Measurements from ENCODE around the gene SMG1. TPM values are rescaled to one million over a fixed set of nuclear protein-coding genes. Genes with fewer than 3 reads are reported as not detected.
"Not testable (repeated sequence)": the region's sequence is repeated elsewhere in the genome, so short reads cannot be mapped to it uniquely, and the experiment has no call there.

The SMG1 gene
- total RNA-seq, 4 donors from 2014 or later = 88.5 to 183 (median 159) TPM

GRCh38 chr16:18783430-18784341 is 142.5 kb downstream of the SMG1 start:
- peak in 1 of 2 donors; percentile 30 for DNase-seq
- Histone ChIP-seq H3K9me3 (no peaks in the 10 kb centered on the region), H3K27me3 (no peaks in the 10 kb centered on the region), H3K4me1 (peaks cover 51 to 62% of the 10 kb centered on the region in 2 donors), H3K4me3 (no peak overlapping the region), H3K27ac (peak overlapping the region; percentile 87 to 96 (median 90)), H3K36me3 (peaks cover 0 to 61% of the 10 kb centered on the region in 2 donors)
- TF ChIP-seq, protein P1, sequence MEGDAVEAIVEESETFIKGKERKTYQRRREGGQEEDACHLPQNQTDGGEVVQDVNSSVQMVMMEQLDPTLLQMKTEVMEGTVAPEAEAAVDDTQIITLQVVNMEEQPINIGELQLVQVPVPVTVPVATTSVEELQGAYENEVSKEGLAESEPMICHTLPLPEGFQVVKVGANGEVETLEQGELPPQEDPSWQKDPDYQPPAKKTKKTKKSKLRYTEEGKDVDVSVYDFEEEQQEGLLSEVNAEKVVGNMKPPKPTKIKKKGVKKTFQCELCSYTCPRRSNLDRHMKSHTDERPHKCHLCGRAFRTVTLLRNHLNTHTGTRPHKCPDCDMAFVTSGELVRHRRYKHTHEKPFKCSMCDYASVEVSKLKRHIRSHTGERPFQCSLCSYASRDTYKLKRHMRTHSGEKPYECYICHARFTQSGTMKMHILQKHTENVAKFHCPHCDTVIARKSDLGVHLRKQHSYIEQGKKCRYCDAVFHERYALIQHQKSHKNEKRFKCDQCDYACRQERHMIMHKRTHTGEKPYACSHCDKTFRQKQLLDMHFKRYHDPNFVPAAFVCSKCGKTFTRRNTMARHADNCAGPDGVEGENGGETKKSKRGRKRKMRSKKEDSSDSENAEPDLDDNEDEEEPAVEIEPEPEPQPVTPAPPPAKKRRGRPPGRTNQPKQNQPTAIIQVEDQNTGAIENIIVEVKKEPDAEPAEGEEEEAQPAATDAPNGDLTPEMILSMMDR (IDR thresholded peaks at IDR 0.05 in 4 of 5, conservative IDR thresholded peaks at IDR 0.05 in 1 of 5) = no peak
- no peak for TF ChIP-seq POLR2A (IDR thresholded peaks at IDR 0.05)
- intact Hi-C loops (cut with DNase I; ENCODE audit: low total_unique reads) = no loop called here
- ATAC-seq = no peak
- in situ Hi-C loops (cut with MboI; ENCODE audit: low sequenced_read_pairs in 4 of 4) = loop anchor here in 2 of 4 donors (25.0 kb wide), 2 partner anchors 279 to 729 kb away; partner anchors contain the start of genes CCP110 (in 1 of the 2), COQ7 (in 1 of the 2) and GDE1 (in 1 of the 2)

DNA sequence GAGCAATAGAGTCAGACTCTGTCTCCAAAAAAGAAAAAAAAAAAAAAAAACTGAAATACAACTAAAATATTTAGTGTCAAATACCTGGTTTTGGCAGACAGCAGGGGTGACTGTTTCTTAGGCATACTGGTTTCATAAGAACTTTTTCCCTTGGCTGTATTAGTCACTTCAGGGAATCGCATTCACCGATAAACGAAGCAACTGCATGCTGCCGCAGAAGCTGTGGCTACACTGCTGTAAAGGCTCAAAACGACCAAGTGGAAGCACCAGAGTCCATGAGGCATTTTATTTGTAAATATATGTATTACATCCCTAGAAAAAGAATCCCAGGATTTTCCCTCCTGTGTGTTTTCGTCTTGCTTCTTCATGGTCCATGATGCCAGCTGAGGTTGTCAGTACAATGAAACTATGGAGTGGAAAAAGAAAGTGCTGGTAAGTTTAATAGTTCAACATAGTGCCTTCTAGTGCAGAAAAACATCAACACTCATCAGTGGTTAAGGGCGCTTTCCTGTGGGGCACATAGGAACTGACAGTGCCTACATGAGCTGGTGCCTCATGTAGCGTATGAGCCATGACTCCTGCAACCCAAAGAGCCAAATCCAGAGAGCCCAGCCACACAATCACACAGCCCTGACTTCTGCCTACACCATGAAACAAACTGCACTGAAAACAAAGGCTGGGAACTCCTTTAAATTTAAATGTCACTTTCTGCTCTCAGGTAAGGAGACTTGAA is 143.3 kb downstream of the SMG1 start:
- DNase-seq = no peak
- no peak for TF ChIP-seq POLR2A (IDR thresholded peaks at IDR 0.05)
- TF ChIP-seq, protein P1 (IDR thresholded peaks at IDR 0.05 in 4 of 5, conservative IDR thresholded peaks at IDR 0.05 in 1 of 5) = no peak

GRCh38 chr16:18781232-18781631 is 145.0 kb downstream of the SMG1 start:
- peak; percentile 57 to 79 for ATAC-seq
- H3K4me3 ChIP-seq; intact Hi-C loops (cut with DNase I; ENCODE audit: low total_unique reads); DNase-seq; H3K27me3 ChIP-seq; H3K9me3 ChIP-seq: not testable (repeated sequence)
- in situ Hi-C loops (cut with MboI; ENCODE audit: low sequenced_read_pairs in 4 of 4) = loop anchor here in 2 of 4 donors (25.0 kb wide), 2 partner anchors 281 to 731 kb away; partner anchors contain the start of genes CCP110 (in 1 of the 2), COQ7 (in 1 of the 2) and GDE1 (in 1 of the 2)
- peak overlapping the region; percentile 41 to 70 (median 62) for H3K27ac ChIP-seq
- H3K36me3 ChIP-seq = peaks cover 0 to 40% of the 10 kb centered on the region in 2 donors
- H3K4me1 ChIP-seq = peaks cover 28 to 37% of the 10 kb centered on the region in 2 donors

More for the DNA sequence above, 143.3 kb downstream of the SMG1 start:
- Histone ChIP-seq H3K36me3 (peaks cover 0 to 54% of the 10 kb centered on the region in 2 donors), H3K4me3 (no peak overlapping the region), H3K4me1 (peaks cover 43 to 53% of the 10 kb centered on the region in 2 donors), H3K27ac (peak overlapping the region; percentile 87 to 96 (median 90)), H3K9me3 (no peaks in the 10 kb centered on the region), H3K27me3 (no peaks in the 10 kb centered on the region)
- intact Hi-C loops (cut with DNase I; ENCODE audit: low total_unique reads) = no loop called here
- in situ Hi-C loops (cut with MboI; ENCODE audit: low sequenced_read_pairs in 4 of 4) = loop anchor here in 2 of 4 donors (25.0 kb wide), 2 partner anchors 279 to 729 kb away; partner anchors contain the start of genes CCP110 (in 1 of the 2), COQ7 (in 1 of the 2) and GDE1 (in 1 of the 2)
- ATAC-seq = no peak

GRCh38 chr16:18780460-18781026 is 145.7 kb downstream of the SMG1 start:
- peak in 1 of 2 donors; percentile 12 for ATAC-seq
- H3K27me3 ChIP-seq; H3K4me3 ChIP-seq; H3K9me3 ChIP-seq; DNase-seq; intact Hi-C loops (cut with DNase I; ENCODE audit: low total_unique reads): not testable (repeated sequence)
- peaks cover 0 to 33% of the 10 kb centered on the region in 2 donors for H3K36me3 ChIP-seq
- H3K4me1 ChIP-seq = peaks cover 21 to 30% of the 10 kb centered on the region in 2 donors
- H3K27ac ChIP-seq = peak overlapping the region; percentile 62 to 74 (median 68)
- in situ Hi-C loops (cut with MboI; ENCODE audit: low sequenced_read_pairs in 4 of 4) = loop anchor here in 2 of 4 donors (25.0 kb wide), 2 partner anchors 282 to 732 kb away; partner anchors contain the start of genes CCP110 (in 1 of the 2), COQ7 (in 1 of the 2) and GDE1 (in 1 of the 2)

GRCh38 chr16:18777664-18778063 is 148.5 kb downstream of the SMG1 start:
- H3K27ac ChIP-seq; H3K4me3 ChIP-seq; DNase-seq; H3K27me3 ChIP-seq; ATAC-seq; H3K9me3 ChIP-seq; H3K36me3 ChIP-seq; H3K4me1 ChIP-seq; intact Hi-C loops (cut with DNase I; ENCODE audit: low total_unique reads): not testable (repeated sequence)
- in situ Hi-C loops (cut with MboI; ENCODE audit: low sequenced_read_pairs in 4 of 4) = loop anchor here in 2 of 4 donors (25.0 kb wide), 2 partner anchors 285 to 735 kb away; partner anchors contain the start of genes CCP110 (in 1 of the 2), COQ7 (in 1 of the 2) and GDE1 (in 1 of the 2)

- H3K9me3 ChIP-seq; H3K4me1 ChIP-seq; ATAC-seq; DNase-seq; H3K36me3 ChIP-seq; intact Hi-C loops (cut with DNase I; ENCODE audit: low total_unique reads); H3K4me3 ChIP-seq; H3K27me3 ChIP-seq; H3K27ac ChIP-seq: not testable (repeated sequence)
- in situ Hi-C loops (cut with MboI; ENCODE audit: low sequenced_read_pairs in 4 of 4) = loop anchor here in 2 of 4 donors (25.0 kb wide), 2 partner anchors 286 to 736 kb away; partner anchors contain the start of genes CCP110 (in 1 of the 2), COQ7 (in 1 of the 2) and GDE1 (in 1 of the 2)
Observed at GRCh38 chr16:18776334-18776733, 149.9 kb downstream of the SMG1 start.

DNA sequence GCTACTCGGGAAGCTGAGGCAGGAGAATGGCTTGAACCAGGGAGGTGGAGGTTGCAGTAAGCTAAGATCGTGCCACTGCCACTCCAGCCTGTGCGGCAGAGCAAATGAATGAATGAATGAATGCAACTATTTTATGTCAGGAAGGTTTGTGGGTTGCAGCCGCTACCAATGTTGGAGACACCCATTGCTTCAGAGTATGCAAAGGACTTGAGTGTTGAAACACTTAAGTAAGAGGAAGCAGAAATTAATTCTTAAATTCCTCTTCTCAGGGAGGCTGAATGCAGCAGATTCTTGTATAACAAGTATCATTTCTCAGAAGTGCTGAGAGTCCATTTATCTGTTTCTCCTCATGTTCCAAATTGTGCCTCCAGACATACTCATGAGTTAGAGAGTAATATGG is 151.6 kb downstream of the SMG1 start:
- H3K27ac ChIP-seq; H3K4me3 ChIP-seq; H3K36me3 ChIP-seq; DNase-seq; intact Hi-C loops (cut with DNase I; ENCODE audit: low total_unique reads); ATAC-seq; H3K9me3 ChIP-seq; H3K27me3 ChIP-seq; H3K4me1 ChIP-seq: not testable (repeated sequence)
- in situ Hi-C loops (cut with MboI; ENCODE audit: low sequenced_read_pairs in 4 of 4) = loop anchor here in 2 of 4 donors (25.0 kb wide), 2 partner anchors 288 to 738 kb away; partner anchors contain the start of genes CCP110 (in 1 of the 2), COQ7 (in 1 of the 2) and GDE1 (in 1 of the 2)

- ATAC-seq; H3K4me3 ChIP-seq; H3K9me3 ChIP-seq; H3K36me3 ChIP-seq; intact Hi-C loops (cut with DNase I; ENCODE audit: low total_unique reads); DNase-seq; H3K27me3 ChIP-seq; H3K4me1 ChIP-seq; in situ Hi-C loops (cut with MboI; ENCODE audit: low sequenced_read_pairs in 4 of 4); H3K27ac ChIP-seq: not testable (repeated sequence)
Observed at GRCh38 chr16:18772171-18772570, 154.0 kb downstream of the SMG1 start.
